Neural crest cell (in vitro differentiated cells): Measurements from ENCODE around the gene BAIAP2L2. TPM values are rescaled to one million over a fixed set of nuclear protein-coding genes. Genes with fewer than 3 reads are reported as not detected.

ENCODE experiments used
- DNase-seq: peaks from one replicate; pipeline ENCODE4 v3.0.0; 2021; ENCODE audit warnings: low read depth, mixed read lengths, low spot score
- H3K27ac Mint-ChIP-seq: one replicate; pipeline ENCODE4 v1.8.0; 2021; ENCODE audit warnings: mild to moderate bottlenecking, mixed read lengths; ENCODE audit not compliant: unreplicated experiment
- H3K27me3 Mint-ChIP-seq: 2 replicates; pipeline ENCODE4 v1.8.0; 2021; ENCODE audit warnings: low read depth, mild to moderate bottlenecking, mixed read lengths
- H3K36me3 Mint-ChIP-seq: 2 replicates; pipeline ENCODE4 v1.8.0; 2021; ENCODE audit warnings: low read depth, mild to moderate bottlenecking, mixed read lengths
- H3K4me1 Mint-ChIP-seq: 2 replicates; pipeline ENCODE4 v1.8.0; 2021; ENCODE audit warnings: mixed read lengths
- H3K4me3 Mint-ChIP-seq: one replicate; pipeline ENCODE4 v1.8.0; 2021; ENCODE audit warnings: mild to moderate bottlenecking, mixed read lengths
- H3K9me3 Mint-ChIP-seq: 2 replicates; pipeline ENCODE4 v1.8.0; 2021; ENCODE audit warnings: mixed read lengths
- total RNA-seq: library from RNA; stranded (reverse); gene quantifications from 2 replicates; pipeline ENCODE4 v1.2.1, GENCODE V29; 2021
- TF ChIP-seq, protein P1 (sequence below): fragments of 200-600 bp; sonication (generic); conservative IDR thresholded peaks from 2 replicates; pipeline ENCODE4 v1.5.0; 2021; ENCODE audit warnings: antibody characterized with exemption, mild to moderate bottlenecking

Gene BAIAP2L2
- total RNA-seq, 1 donor from 2014 or later: 0.51 TPM

DNA sequence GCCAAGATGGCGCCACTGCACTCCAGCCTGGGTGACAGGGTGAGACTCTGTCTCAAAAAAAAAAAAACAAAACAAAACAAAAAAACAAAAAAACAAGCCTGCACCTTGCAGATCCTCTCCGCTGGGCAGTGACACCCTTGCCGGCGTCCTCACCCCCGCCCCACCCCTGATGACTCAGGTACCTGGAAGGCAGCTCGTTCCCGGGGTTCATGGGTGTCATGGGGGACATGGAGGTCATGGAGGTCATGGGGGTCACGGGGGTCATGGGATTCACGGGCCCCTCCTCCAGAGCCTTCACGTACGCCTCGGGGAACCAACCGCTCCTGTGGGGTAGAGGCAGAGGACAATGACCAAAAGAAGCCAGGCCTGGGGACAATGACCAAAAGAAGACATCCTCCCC is 23.5 kb downstream of the BAIAP2L2 start:
- TF ChIP-seq, protein P1, sequence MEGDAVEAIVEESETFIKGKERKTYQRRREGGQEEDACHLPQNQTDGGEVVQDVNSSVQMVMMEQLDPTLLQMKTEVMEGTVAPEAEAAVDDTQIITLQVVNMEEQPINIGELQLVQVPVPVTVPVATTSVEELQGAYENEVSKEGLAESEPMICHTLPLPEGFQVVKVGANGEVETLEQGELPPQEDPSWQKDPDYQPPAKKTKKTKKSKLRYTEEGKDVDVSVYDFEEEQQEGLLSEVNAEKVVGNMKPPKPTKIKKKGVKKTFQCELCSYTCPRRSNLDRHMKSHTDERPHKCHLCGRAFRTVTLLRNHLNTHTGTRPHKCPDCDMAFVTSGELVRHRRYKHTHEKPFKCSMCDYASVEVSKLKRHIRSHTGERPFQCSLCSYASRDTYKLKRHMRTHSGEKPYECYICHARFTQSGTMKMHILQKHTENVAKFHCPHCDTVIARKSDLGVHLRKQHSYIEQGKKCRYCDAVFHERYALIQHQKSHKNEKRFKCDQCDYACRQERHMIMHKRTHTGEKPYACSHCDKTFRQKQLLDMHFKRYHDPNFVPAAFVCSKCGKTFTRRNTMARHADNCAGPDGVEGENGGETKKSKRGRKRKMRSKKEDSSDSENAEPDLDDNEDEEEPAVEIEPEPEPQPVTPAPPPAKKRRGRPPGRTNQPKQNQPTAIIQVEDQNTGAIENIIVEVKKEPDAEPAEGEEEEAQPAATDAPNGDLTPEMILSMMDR: no peak
- Mint-ChIP-seq H3K36me3 (no peaks in the 10 kb centered on the region), H3K4me1 (peaks cover 24% of the 10 kb centered on the region), H3K4me3 (no peak overlapping the region), H3K27me3 (peaks cover 4% of the 10 kb centered on the region), H3K9me3 (no peaks in the 10 kb centered on the region), H3K27ac (no peak overlapping the region)
- DNase-seq: no peak

DNA sequence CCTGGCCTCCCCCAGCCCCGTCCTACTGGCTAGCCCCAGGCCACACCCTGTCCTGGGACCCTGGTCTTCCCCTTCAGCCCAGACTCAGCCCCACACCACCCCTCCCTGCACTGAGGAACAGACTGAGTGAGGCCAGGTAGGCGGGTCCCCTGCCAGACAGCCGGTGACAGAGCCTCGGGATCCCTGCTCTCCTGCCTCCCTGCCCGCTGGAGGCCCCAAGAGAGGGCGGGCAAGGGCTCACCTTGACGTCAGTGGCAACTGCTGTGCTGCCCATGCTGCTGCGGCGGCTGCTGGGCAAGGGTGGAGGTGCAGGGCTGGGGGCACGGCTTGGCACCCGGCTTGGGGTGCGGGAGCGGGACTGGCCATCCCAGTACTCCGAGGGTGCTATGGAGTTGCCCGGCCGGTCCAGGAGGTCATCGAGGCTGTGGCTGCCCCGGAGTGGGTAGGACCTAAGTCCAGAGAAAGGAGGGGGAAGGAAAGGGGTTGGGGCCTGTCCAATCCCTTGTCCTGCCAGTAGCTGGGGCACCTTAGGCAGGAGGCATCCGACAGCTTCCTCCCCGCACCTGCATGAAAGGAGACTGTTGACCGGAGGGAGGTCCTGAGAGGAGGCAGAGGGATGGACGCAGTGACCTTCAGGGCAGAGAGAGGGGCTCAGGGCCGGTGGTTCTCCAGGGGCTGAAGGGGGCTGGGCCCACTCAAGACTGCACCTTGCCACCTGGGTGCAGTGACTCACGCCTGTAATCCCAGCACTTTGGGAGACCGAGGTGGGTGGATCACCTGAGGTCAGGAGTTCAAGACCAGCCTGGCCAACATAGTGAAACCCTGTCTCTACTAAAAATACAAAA is 24.3 kb downstream of the BAIAP2L2 start:
- no peak overlapping the region for H3K4me3 Mint-ChIP-seq
- TF ChIP-seq, protein P1: no peak
- peaks cover 24% of the 10 kb centered on the region for H3K4me1 Mint-ChIP-seq
- no peak overlapping the region for H3K27ac Mint-ChIP-seq
- peaks cover 4% of the 10 kb centered on the region for H3K27me3 Mint-ChIP-seq
- no peak for DNase-seq
- no peaks in the 10 kb centered on the region for H3K9me3 Mint-ChIP-seq
- no peaks in the 10 kb centered on the region for H3K36me3 Mint-ChIP-seq

DNA sequence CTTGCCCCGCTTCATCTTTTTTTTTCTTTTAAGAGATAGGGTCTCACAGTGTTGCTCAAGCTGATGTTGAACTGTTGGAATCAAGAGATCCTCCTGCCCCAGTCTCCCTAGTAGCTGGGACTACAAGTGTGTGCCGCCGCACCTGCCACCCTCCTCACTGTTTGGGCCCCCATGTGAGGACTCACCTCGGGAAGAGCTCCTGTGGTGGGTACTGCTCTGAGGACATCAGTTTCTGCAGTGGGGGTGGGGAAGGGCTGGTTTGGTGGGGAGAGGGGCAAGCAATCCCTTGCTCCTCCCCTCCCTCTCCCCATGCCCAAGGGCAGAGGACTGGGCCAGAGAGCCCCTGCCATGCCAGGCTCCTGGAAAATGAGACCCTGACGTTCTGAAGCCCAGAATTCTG is 25.0 kb downstream of the BAIAP2L2 start:
- Mint-ChIP-seq H3K4me3 (no peak overlapping the region), H3K27ac (no peak overlapping the region), H3K9me3 (no peaks in the 10 kb centered on the region), H3K4me1 (peaks cover 22% of the 10 kb centered on the region), H3K27me3 (peaks cover 4% of the 10 kb centered on the region), H3K36me3 (no peaks in the 10 kb centered on the region)
- DNase-seq: no peak
- TF ChIP-seq, protein P1: no peak

- Mint-ChIP-seq H3K36me3 (no peaks in the 10 kb centered on the region), H3K27me3 (peaks cover 4% of the 10 kb centered on the region), H3K4me3 (no peak overlapping the region), H3K9me3 (no peaks in the 10 kb centered on the region), H3K4me1 (peaks cover 19% of the 10 kb centered on the region), H3K27ac (no peak overlapping the region)
- DNase-seq: no peak
- TF ChIP-seq, protein P1: no peak
These were observed 25.4 kb downstream of the BAIAP2L2 start for GRCh38 chr22:38085056-38085455.

GRCh38 chr22:38083931-38084631 is 26.4 kb downstream of the BAIAP2L2 start, which contains the start of gene SLC16A8:
Gene SLC16A8 (minus strand): TSS chr22:38084184. CDS start chr22:38082873, 1,311 bp downstream.
- H3K9me3 Mint-ChIP-seq: no peaks in the 10 kb centered on the region
- H3K36me3 Mint-ChIP-seq: no peaks in the 10 kb centered on the region
- no peak within 1 kb of the TSS for H3K27ac Mint-ChIP-seq
- no peak within 1 kb of the TSS for H3K4me3 Mint-ChIP-seq
- peaks cover 19% of the 10 kb centered on the region for H3K4me1 Mint-ChIP-seq
- TF ChIP-seq, protein P1: no peak
- DNase-seq: no peak
- peaks cover 8% of the 10 kb centered on the region for H3K27me3 Mint-ChIP-seq
